CD4-positive, alpha-beta T cell treated with Interleukin-1 beta for 1 hour (primary cell): ENCODE measurements around the gene SLC39A9.

Experiments used
- DNase-seq, 2 donors: peaks; one replicate each; pipeline ENCODE4 v3.0.0-alpha.2; 2020 to 2022

SLC39A9 gene, protein sequence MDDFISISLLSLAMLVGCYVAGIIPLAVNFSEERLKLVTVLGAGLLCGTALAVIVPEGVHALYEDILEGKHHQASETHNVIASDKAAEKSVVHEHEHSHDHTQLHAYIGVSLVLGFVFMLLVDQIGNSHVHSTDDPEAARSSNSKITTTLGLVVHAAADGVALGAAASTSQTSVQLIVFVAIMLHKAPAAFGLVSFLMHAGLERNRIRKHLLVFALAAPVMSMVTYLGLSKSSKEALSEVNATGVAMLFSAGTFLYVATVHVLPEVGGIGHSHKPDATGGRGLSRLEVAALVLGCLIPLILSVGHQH

DNA sequence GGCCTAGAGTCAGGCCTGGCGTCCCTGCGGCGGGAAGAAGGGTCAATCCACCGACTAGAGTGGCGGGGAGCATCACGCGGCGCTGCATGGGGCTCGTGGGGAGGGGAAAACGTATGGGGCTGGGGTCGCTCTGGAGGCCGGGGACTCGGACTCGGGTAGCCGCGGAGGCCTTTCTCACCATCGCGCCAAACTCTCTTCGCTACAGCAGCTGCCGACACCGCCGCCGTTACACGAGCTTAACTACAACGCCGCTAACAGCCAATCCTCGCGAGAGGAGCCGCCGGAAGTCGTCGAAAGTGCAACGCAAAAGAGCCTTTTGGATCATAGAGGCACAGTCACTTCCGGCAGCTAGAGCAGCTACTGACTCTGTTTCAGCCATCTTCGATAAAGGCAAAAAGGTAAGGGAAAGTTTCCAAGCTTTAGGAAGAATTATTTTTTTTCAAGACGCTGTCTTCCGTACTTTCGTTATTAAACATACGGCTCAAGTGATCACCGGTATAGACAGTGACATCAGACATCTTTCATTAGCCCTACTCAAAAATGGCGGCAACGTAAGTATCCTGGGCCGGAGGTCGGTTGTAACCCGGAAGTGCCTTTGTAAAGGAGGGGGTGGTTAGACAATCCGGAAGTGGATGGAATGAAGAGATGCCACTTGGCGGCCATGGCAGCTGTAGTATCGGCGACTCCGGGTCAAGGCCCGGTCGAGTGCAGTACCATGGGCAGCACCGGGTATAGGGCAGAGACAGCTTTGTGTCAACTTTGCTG lies at the start of gene SLC39A9, which contains the start of gene ERH:
SLC39A9 (plus strand) TSS at position 640 of the 765 bp plus-strand sequence. CDS start 678 bp downstream, outside the sequence.
ERH (minus strand) TSS at position 247 of the 765 bp plus-strand sequence; CDS start at position 181, 66 bp downstream.
- DNase-seq, result peak; percentile 95

DNA sequence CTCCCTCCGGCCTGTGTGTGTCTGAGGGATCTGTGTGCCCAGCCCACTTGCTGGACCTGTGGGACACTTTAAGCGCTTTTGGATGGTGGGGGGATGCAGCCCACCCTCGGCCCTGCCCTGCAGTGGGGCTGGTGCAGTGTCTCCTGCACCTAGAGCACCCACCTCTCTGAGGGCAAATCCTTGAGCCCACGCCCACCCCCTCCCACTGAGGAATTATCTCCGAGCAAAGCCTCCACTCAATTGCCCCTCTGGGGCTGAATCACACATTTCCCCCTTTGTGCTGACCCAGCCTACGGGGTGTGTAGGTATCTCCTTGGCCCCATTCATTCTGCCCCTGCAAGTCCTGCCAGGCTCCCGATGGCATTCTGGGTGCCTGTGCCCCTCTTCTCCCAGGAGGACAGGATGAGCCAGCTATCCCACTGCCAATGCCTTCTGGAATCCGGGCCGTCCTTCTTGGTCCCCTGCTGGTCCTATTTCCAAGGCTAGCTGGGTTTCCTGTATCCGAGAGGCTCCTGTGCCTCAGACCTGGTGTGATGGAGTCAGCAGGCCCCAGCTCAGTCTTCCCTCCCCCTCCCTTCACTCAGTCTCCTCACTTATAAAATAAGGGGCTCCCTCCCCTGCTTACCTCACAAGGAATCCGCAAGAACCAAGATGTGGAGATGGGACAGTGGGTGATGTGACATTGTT lies 49.3 kb upstream of the SLC39A9 start:
- no peak for DNase-seq

DNA sequence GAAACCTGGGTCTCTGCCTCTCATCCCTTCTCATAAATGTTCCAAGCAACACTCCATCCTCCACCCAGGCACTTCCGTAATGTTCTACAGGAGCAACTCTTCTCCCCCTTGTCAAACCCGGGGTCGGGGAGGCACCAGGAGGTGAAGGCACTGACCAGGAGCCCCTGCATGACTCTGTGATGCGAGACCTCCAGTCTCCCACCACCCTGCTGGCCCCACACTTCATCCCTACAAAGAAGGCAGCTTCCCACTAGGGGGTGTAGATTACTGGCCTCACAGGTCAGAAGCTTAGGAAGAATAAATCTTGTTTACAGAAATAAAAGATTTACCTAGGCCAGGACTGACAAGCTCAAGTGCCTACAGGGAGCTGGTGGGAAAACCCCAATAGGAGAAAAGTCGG lies 47.6 kb upstream of the SLC39A9 start:
- DNase-seq, result no peak

DNA sequence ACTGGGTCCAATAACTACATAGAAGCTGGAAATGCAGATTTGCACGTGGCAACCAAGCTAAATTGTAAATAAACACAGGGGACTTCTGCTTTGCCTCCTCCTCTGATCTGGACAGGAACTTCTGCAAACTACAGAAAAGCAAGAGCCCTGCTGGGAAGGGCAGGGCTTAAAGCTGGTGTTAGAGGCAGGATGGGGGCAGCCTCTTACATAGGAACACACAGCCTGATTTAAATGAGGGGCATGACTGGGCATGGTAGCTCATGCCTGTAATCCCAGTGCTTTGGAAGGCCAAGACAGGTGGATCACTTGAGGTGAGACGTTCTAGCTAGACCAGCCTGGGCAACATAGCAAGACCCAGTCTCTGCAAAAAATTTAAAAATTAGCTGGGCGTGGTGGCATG lies 47.1 kb upstream of the SLC39A9 start:
- no peak for DNase-seq

DNA sequence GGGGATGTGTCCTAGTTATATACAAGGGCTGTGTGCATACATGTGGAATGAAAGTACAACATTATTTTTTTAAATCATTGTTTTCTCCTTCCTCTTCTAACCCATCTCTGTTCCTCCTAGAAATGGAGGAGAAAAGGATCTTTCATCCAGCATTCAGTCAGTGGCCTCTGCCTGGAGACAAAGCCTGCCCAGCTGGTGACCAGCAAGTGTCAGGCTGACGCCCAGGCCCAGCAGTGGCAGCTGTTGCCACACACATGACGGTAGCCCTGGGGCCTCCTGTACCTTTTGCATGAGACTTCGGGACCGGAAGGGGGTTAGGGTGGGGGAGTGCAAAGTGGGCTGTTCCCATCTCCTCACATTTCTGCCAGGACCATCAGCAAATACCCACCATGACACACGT lies 46.6 kb upstream of the SLC39A9 start:
- DNase-seq, result no peak

DNA sequence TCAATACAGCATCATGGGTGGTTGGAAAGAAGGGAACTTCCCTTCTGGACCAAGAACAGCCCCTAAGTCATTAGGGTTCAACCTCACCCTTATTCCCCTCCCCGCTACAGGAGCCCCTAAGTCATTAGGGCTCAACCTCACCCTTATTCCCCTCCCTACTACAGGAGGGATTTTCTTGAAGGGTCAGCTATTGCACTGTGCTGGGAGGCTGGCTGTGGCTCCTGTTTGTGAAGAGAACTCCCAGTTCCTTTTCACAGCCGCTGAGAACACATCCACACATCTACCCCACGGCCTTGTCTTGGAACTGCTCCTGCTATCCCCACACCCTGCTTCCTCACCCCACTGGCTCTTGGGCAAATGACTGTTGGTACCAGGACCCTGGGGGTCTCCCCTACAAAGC lies 45.3 kb upstream of the SLC39A9 start:
- no peak for DNase-seq

DNA sequence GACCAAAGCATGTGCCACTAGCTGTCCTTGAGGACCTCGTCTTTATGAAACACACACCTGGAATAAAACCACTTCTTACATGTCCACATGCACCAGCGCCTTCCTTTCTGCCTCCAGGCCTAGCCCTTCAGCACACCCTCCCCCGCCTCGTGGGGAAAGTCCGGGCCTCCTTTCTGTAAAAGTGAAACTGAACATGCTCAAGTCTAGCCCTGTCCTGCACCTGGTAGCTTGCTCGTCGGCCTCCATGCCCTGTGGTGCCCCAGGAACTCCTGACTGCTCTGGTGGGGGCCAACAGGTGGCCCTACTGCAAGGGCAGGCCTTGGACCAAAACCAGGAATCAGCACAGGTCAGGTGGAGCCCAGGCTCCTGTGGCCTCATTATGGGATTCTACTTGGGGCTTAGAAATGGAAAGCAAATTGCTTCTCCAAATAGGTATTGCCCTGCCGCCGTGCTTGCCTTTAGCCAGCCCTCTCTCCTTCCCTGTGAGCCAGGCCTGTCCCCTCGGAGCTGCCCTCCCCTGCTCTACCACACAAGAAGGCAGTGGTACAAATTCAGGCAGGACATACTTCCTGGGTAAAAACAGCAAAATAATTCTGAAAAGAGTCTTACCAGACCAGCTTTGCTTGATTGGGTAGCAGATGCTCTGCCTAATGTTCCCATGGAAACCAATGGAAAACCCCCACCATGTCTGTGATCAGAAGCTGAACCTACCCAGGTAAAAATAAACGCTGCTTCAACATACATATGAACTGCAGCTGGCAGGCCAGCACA lies 43.9 kb upstream of the SLC39A9 start:
- peak; percentile 59 to 72 for DNase-seq

DNA sequence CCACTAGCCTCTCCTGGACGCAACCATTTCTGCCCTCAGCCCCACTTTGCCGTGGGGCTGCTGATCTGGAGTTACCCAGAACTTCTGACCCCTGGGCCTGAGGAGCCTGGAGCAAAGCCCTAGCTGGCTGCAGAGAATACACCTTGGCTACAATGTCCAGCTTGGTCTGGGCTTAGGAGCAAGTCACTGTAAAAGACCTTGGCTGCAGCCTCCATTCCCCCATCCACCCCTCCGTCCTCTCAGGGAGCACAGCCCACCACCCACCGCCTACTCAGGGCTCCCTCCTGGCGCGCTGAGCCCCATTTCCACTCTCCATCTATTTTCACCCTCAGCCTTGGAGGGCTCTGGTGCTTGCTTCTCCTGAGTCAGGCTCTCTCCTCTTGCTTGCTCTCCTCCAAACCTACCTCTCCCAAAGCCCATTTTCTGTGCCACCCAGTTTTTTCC lies 43.3 kb upstream of the SLC39A9 start:
- DNase-seq, result no peak

DNA sequence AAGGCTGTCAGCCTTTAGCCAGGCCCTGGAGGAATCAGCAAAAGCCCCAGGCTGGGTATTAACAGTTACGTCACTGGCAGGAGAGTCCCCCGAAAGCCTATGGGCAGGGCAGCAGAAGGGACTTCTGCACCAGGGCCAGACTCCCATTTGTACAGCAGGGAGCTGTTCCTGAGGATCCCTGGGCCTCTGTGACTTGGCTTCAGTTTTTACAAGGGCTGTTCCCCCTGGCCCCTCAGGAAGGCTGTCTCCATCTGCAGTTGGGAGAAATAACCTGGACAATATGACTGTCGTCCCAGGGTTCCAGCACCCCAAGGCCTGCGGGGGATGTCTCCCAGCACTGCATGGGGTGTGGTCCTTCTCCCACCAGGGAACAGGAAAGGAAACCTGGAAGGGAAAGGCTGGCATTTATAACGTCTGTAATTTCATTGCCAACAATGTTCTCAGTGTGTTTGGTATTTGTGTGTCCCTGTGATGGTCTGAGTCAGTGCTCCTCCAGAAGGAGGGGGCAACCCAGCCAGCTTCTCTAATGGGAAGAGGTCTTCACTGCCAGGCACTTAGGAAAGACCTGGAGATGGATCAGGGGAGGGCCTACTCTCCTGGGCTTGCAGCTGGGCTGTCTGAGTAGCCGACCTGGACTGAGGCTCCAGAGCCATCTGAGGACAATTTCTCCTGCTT lies 42.7 kb upstream of the SLC39A9 start:
- no peak for DNase-seq

DNA sequence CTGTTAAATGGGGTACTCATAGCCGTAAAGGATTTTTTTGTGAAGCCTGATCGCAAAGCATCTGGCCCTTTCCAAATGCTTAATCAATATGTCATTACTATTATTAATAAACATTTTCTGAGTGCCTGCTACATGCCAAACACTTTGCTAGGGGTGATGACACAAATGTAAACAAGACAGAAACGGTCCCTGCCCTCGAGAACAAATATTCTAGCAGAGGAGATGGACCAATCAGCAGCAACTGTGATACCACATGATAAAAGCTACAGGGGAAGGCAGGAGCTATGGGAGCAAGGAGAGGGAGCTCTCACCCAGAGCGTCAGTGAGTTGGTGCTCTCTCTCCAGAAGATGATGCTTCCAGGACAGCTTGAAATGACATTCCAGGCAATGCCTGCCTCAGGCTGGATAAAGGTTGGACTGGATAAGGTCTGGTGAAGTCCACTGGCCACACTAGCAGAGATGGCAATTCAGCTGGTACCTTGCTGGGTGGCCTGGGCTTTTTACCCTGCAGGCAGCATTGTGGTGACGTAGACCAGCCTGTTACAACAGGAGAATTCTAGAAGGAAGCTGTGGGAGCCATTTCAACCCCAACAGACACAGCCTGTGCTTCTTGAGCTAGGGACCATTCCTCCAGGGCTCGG lies 41.5 kb upstream of the SLC39A9 start:
- no peak for DNase-seq

DNA sequence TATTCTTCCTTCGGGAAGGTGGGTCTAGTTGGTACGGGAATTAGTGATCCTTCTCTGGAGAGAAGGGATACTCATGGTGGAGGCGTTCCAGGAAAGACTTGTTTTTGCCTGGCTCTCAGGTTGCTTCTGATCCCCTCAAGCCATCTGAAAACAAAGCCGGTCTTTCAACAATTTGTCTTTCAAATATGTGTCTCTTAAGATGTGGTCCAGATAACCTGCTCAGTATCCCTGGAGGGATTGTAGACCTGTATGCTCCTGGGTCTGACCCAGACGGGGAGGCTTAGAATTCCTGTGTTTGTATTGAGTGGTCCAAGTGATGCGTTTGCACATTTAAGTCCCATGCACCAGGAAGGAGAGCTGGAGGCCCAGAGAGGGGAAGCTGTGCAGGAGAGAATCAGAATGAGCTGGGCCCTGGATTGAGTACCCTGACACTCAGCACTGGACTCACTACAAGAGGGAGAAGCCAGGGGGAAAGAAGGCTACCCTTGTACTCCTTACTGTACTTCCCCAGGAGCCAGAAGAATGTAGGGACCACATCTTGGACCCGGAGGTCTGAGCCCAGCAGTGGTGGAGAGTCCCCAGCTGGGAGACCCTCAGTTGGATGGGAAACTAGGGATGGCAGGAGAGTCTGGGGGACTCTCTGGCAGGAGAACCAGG lies 40.8 kb upstream of the SLC39A9 start:
- no peak for DNase-seq

DNA sequence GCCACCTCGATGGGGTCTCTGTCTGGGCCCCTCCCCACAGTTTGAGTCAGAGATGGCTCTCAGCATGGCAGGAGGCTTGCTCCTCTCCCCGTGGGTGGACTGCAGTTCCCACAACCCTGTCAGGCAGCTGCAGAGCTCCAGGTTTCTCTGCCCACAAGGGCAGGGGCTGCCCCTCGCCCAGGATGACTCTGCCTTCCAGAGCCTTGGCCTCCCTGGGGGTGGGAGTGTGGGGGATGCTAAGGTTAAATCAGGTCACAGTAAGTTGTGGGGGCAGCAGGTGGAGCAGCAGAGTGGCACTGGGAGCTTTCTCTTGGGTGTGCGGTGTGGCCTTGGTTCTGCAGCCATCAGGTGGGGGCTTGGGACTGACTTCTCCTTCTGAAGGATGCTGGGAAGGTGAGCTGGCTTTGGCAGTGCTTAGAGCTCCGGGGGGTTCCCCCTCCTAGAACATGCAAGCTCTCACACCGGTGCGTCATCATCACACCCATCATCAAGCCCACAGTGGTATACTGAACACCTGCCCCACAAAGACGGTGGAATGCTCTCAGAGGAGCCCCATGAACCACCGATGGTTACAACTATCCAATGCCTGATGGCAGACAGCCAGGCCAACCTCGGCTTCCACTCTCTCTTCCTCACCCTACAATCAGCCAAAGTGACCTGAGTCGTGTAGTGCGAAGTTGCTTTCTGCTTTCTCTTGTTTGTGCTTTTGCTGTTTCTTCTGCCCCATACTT lies 40.1 kb upstream of the SLC39A9 start:
- DNase-seq, result no peak

DNA sequence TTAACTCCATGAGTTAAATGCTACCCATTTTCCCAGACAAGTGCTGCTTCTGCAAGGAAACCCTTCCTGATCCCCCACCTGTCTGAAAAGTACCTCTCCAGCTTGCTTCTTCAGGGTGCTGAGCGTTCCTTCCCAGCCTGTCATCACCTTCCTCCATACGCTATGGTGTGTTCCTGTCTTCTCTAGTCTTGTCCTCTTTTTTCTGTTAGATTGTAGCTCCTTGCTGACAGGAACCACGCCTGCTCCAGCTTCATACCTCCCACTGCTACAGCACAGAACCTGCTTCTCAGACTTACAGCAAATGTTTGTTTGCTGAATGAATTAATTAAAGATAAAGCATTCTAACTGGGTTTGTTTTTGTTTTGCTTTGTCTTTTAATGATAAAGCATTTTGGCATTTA lies 39.5 kb upstream of the SLC39A9 start:
- no peak for DNase-seq

DNA sequence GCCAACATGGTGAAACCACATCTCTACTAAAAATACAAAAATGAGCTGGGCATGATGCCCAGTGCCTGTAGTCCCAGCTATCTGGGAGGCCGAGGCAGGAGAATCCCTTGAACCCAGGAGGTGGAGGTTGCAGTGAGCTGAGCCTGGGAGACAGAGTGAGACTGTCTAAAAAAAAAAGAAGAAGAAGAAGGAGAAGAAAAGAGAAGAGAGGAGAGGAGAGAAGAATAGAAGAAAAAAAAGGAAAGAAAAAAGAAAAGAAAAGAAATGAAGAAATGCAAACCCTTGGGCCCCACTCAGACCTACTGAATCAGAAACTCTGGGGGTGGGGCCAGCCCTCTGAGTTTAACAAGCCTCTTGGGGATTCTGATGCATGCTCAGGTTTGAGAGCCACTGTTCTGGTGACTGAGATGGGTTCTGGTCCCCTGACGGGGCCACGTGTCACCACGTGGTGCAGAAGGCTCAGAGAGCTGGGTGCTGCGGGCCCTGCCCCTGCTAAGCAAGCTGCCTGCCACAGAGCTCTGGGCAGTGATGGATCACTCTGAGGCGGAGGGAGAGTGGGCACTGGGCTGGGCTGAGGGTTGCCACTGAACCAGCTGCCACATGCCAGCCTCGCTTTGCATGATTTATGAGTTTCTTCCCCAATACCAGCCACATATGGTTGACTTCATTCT lies 37.9 kb upstream of the SLC39A9 start:
- DNase-seq, result peak in 1 of 2 donors; percentile 4

DNA sequence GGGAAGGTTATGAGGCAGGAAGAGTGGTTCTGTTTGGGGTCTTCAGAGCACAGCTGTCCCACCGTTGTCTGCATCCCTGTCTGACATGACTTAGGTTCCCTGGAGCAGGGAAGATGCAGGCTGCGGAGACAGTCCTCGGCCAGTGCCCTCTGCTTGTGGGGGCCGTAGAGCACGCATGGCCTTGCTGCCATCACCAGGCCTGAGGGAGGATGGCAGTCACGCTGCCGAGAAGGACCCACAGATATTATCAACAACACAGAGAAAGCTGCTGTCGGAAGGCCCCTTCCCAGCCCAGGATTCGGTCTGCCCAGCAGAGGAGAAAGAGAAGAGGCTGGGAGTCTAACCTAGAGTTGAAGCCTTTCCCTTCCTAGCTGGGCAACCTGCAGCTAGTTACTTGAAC lies 35.4 kb upstream of the SLC39A9 start:
- no peak for DNase-seq

DNA sequence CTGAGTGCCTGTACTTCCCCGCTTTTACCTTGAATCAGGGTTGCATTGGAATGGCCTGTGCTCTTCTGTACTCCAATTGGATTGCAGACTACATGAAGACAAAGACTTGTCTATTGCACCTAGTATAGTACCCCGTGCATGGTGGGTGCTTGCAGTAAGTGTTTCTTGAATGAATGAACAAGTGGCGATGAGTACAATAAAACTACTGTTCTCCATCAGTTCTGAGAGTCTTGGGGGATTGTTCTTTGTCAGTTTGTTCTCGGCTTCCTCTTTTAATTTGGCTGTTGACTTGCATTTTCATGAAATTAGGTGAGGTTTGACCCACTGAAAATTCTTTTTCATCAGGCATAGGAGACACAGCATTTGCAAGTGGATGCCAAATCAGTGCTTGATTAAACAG lies 34.5 kb upstream of the SLC39A9 start:
- no peak for DNase-seq

DNA sequence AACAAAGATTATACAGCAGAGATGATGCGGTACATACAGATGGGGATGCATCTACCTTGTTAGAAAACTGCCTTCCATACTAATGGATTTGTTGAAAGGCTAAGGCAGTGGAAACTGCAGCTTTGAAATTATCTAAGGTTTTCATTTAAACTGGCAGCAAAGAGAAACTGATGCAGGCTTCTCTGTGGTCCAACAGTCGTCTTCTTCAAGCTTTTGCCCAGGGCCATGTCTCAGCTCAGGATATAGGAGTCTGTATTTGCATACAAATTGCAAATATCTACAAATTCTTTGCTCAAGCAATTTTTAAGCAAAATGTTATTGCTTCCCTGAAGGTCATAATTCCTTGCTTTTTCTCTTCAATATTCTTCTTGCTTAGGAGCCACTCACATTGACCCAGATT lies 34.1 kb upstream of the SLC39A9 start:
- DNase-seq, result no peak

DNA sequence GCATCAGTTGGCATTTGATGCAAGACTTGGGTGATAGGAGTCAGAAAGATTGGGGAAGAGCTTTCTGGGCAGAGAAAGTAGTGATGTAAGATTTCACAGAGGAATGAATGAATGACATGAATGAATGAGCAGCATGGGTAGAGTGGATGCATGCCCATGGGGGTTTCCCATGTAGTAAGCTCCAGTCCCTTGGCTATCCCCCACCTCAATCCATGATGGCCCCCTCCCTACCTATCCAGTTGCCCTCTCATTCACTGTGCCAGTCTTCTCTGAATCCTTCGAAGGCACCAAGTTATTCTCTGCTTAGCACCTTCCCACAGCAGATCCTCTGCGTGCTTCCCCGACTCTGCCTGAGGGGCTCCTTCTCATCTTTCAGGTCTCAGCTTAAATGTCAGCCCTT lies 32.4 kb upstream of the SLC39A9 start:
- no peak for DNase-seq

DNA sequence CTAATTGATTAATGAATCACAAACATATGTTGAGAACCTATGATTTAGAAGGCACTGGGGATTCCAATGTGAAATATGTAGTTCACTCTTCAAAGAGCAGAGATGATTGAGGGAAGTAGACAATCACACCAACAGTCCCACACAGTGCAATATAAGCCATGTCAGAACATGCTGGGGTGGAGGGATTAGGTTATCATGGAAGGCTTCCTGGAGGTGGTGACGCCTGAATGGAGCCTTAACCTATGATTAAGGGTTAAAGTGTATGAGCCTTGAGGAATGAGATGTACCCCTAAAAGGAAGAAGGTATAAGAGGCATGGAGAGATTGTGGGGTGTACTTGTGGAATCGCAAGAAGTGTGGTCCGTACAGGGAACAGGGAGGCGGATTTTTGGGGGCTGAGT lies 31.7 kb upstream of the SLC39A9 start:
- no peak for DNase-seq

DNA sequence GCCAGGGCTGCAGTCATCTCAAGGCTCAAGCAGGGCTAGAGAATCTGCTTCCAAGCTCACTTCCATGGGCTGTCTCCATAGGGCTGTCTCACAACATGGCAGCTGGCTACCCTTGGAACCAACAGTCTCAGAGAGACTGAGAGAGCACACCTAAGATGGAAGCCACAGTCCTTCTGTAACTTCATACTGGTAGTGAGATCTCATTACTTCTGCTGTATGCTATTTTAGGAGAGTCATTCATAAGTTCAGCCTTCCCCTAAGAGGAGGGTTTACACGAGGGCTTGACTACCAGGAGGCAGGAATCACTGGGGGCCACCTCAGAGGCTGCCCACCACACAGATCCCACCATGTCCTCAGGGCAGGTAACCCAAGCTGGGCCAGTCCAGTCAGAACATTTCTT lies 30.1 kb upstream of the SLC39A9 start:
- no peak for DNase-seq
